Ovary (tissue), 9 donors: ENCODE measurements around the gene ISG20L2. TPM values are rescaled to one million over a fixed set of nuclear protein-coding genes. Genes with fewer than 3 reads are reported as not detected.

Experiments used
- DNase-seq, 5 donors: peaks; one replicate each; pipeline ENCODE4 v3.0.0-alpha.2; 2019 to 2020
- H3K27ac ChIP-seq, 2 donors: fragments of 200-600 bp; one replicate each; pipeline versions ENCODE4 v1.5.1 to v1.8.0; 2019 to 2022
- H3K27me3 ChIP-seq: fragments of 200-600 bp; one replicate; pipeline ENCODE4 v1.8.0; 2022
- H3K36me3 ChIP-seq: fragments of 200-600 bp; sonication (generic); one replicate; pipeline ENCODE4 v1.5.1; 2019
- H3K4me1 ChIP-seq: one replicate; pipeline ENCODE4 v1.8.1; 2013; ENCODE audit warnings: mild to moderate bottlenecking, moderate library complexity; ENCODE audit not compliant: insufficient read depth
- H3K4me3 ChIP-seq: fragments of 200-600 bp; sonication (generic); one replicate; pipeline ENCODE4 v1.5.1; 2017
- H3K9me3 ChIP-seq, 2 donors: fragments of 200-600 bp in 1 of 2; sonication (generic) in 1 of 2; one replicate each; pipeline versions ENCODE4 v1.5.1 to v1.8.1; 2013 to 2019; ENCODE audit warnings: mild to moderate bottlenecking in 1 of 2, moderate library complexity in 1 of 2
- CTCF ChIP-seq, 3 donors: fragments of 450-650 bp in 2 of 3; fragments of 200-600 bp in 1 of 3; IDR thresholded peaks; one replicate each; pipeline versions ENCODE4 v1.5.1 to v1.8.0; 2016 to 2022; ENCODE audit warnings: antibody characterized with exemption in 3 of 3, mild to moderate bottlenecking in 1 of 3
- EP300 ChIP-seq: sonication (generic); formaldehyde crosslinking; IDR thresholded peaks from one replicate; pipeline ENCODE4 v1.6.1; 2017; ENCODE audit warnings: antibody characterized with exemption
- POLR2A ChIP-seq: fragments of 450-650 bp; IDR thresholded peaks from one replicate; pipeline ENCODE4 v1.6.1; 2017; ENCODE audit warnings: antibody characterized with exemption, mild to moderate bottlenecking, moderate library complexity
- WGBS, 3 donors: extraction: QIAGEN DNeasy Blood & Tissue Kit in 1 of 3; methylation state at CpG; one replicate each; pipeline versions ENCODE4 v1.1.5 to v1.1.7; 2013 to 2017; 5-methylcytosine and 5-hydroxymethylcytosine counted together
- intact Hi-C, 4 donors: fragments of 100-400 bp; cut with DNase I; formaldehyde crosslinking; loops; one replicate each; pipeline versions ENCODE4 v1.11.0 to v1.15.1; 2022 to 2023
- polyA plus RNA-seq, 2 donors: library from polyadenylated mRNA; stranded (reverse); fragments of 200-250 nt in 1 of 2; fragments of 350-450 nt in 1 of 2; fragmentation: Illumina TruSeq in 1 of 2; extraction: RNeasy Lipid Tissue Mini Kit (QIAGEN cat#74804) in 1 of 2; gene quantifications; one replicate each; pipeline ENCODE4 v1.2.3, GENCODE V29; 2013 to 2014
- total RNA-seq, 7 donors: library from RNA; depleted of rRNA in 2 of 7; stranded (reverse); fragments of >200 nt in 2 of 7; fragmentation: NEBNext Ultra II Directional in 3 of 7; extraction: Animal tissue kit (Norgen Biotek cat#: 25700) in 3 of 7; gene quantifications; one replicate each; pipeline versions ENCODE4 v1.1.0 to v1.2.4, GENCODE V29; 2016 to 2023
- donor health status: DM: no; HTN: no; CAD: no; lungs with moderate emphysema.
- donor health status: DM: no; HTN: no; CAD: no.
- donor health status: Bipolar disorder and iron deficiency.
- donor health status: DM: yes; HTN: yes; CAD: no.
- donor health status: DM: no; HTN: no; CAD: no.
- donor health status: DM: yes; HTN: yes; CAD: no.

Gene ISG20L2
- total and polyA plus RNA-seq, 9 donors = 11.7 to 58.7 (median 26.1) TPM

- H3K9me3 ChIP-seq = no peaks in the 10 kb centered on the region
- no peak overlapping the region for H3K27ac ChIP-seq
- intact Hi-C loops = loop anchor here in 1 of 4 donors (10.0 kb wide), 1 partner anchor 168 kb away; the partner anchor contains the start of gene NTRK1
- H3K36me3 ChIP-seq = no peaks in the 10 kb centered on the region
- no peak overlapping the region for H3K4me3 ChIP-seq
- no peak for DNase-seq
- no peaks in the 10 kb centered on the region for H3K4me1 ChIP-seq
- 89 to 90% (median 90%) methylated on average over 8 of the region's 8 CpGs for WGBS, 3 donors
- no peak for TF ChIP-seq POLR2A
- TF ChIP-seq EP300 = no peak
- no peak for TF ChIP-seq CTCF (IDR thresholded peaks at IDR 0.05)
- no peaks in the 10 kb centered on the region for H3K27me3 ChIP-seq
Observed at GRCh38 chr1:156696755-156697154, 31.8 kb downstream of the ISG20L2 start.

- intact Hi-C loops = loop anchor here in 1 of 4 donors (10.0 kb wide), 1 partner anchor 170 kb away; the partner anchor contains the start of gene NTRK1
- no peaks in the 10 kb centered on the region for H3K27me3 ChIP-seq
- H3K4me3 ChIP-seq = no peak overlapping the region
- H3K27ac ChIP-seq = no peak overlapping the region
- H3K4me1 ChIP-seq = peaks cover 1% of the 10 kb centered on the region
- no peaks in the 10 kb centered on the region for H3K9me3 ChIP-seq
- TF ChIP-seq POLR2A (no peak), EP300 (no peak)
- no peaks in the 10 kb centered on the region for H3K36me3 ChIP-seq
- no peak for DNase-seq
- WGBS, 3 donors = 85 to 93% (median 89%) methylated on average over 5 of the region's 5 CpGs
Observed at GRCh38 chr1:156694690-156694962, 33.9 kb downstream of the ISG20L2 start.

- TF ChIP-seq EP300 (no peak), CTCF (IDR thresholded peaks at IDR 0.05) (no peak), POLR2A (no peak)
- DNase-seq = no peak
- intact Hi-C loops = loop anchor here in 1 of 4 donors (10.0 kb wide), 1 partner anchor 171 kb away; the partner anchor contains the start of gene NTRK1
Observed at GRCh38 chr1:156693848-156694689, 34.5 kb downstream of the ISG20L2 start.

GRCh38 chr1:156692925-156693847, 35.4 kb downstream of the ISG20L2 start:
- Histone ChIP-seq H3K27me3 (no peaks in the 10 kb centered on the region), H3K4me1 (peaks cover 2% of the 10 kb centered on the region), H3K27ac (no peak overlapping the region), H3K36me3 (no peaks in the 10 kb centered on the region), H3K4me3 (no peak overlapping the region), H3K9me3 (no peaks in the 10 kb centered on the region)
- no peak for DNase-seq
- intact Hi-C loops = loop anchor here in 1 of 4 donors (10.0 kb wide), 1 partner anchor 172 kb away; the partner anchor contains the start of gene NTRK1
- WGBS, 3 donors = 61 to 65% (median 62%) methylated on average over 15 to 16 of the region's 16 CpGs
- no peak for TF ChIP-seq POLR2A
- no peak for TF ChIP-seq EP300
- TF ChIP-seq CTCF (IDR thresholded peaks at IDR 0.05) = no peak

More at GRCh38 chr1:156693848-156694689, 34.5 kb downstream of the ISG20L2 start:
- Histone ChIP-seq H3K4me3 (no peak overlapping the region), H3K36me3 (no peaks in the 10 kb centered on the region), H3K9me3 (no peaks in the 10 kb centered on the region), H3K27ac (no peak overlapping the region), H3K27me3 (no peaks in the 10 kb centered on the region), H3K4me1 (peaks cover 2% of the 10 kb centered on the region)
- 79 to 83% (median 80%) methylated on average over 12 of the region's 12 CpGs for WGBS, 3 donors
